HEK293 (cell line): ENCODE data around the gene LY6G6F.

ENCODE experiments used
- CTCF ChIA-PET: fragments of 350-600 bp; formaldehyde crosslinking; extraction: SDS; loops from one replicate; lab custom pipeline; 2021; ENCODE audit warnings: antibody characterized with exemption; lab: Yijun Ruan, JAX
- POLR2A ChIA-PET: fragments of 300-600 bp; formaldehyde crosslinking; extraction: SDS; loops from one replicate; lab custom pipeline; 2020; ENCODE audit warnings: antibody characterized with exemption, inconsistent platforms; lab: Yijun Ruan, JAX
- H3K27ac ChIP-seq: fragments of 200-500 bp; sonication (Bioruptor generic); 2 replicates; pipeline ENCODE4 v1.5.1; 2014; ENCODE audit warnings: low read depth, low read length, control low read depth, inconsistent platforms; ENCODE audit errors: extremely low read depth
- H3K36me3 ChIP-seq, 2 experiments: fragments of 200-500 bp in 1 of 2; sonication (Bioruptor generic) in 1 of 2; 1 replicate in 1 of 2; 2 replicates in 1 of 2; pipeline ENCODE4 v1.5.1; 2014 to 2017; ENCODE audit warnings: inconsistent platforms in 2 of 2, low read length in 2 of 2; ENCODE audit not compliant: control insufficient read depth in 2 of 2, insufficient read depth in 1 of 2
- H3K4me1 ChIP-seq: fragments of 200-500 bp; sonication (Bioruptor generic); 2 replicates; pipeline ENCODE4 v1.5.1; 2014; ENCODE audit warnings: mild to moderate bottlenecking, low read length, inconsistent platforms; ENCODE audit not compliant: control insufficient read depth, insufficient read depth
- H3K4me3 ChIP-seq: 2 replicates; pipeline ENCODE4 v1.5.1; 2011; ENCODE audit warnings: low read depth, mild to moderate bottlenecking, control low read depth, low read length, moderate library complexity
- H3K9me3 ChIP-seq: fragments of 200-500 bp; sonication (Bioruptor generic); 2 replicates; pipeline ENCODE4 v1.5.1; 2014; ENCODE audit warnings: low read depth, low read length, inconsistent platforms; ENCODE audit not compliant: control insufficient read depth, insufficient read depth
- GLI4 ChIP-seq: fragments of 450-650 bp; formaldehyde crosslinking; IDR thresholded peaks from 2 replicates; pipeline ENCODE4 v1.5.1; 2016; ENCODE audit warnings: missing biosample characterization, missing genetic modification characterization
- KLF10 ChIP-seq: fragments of 450-650 bp; IDR thresholded peaks from 2 replicates; pipeline ENCODE4 v1.5.1; 2018; ENCODE audit warnings: missing biosample characterization, mild to moderate bottlenecking, missing genetic modification characterization
- KLF17 ChIP-seq: fragments of 450-650 bp; formaldehyde crosslinking; IDR thresholded peaks from 2 replicates; pipeline ENCODE4 v1.5.1; 2016; ENCODE audit warnings: missing biosample characterization, missing genetic modification characterization
- KLF7 ChIP-seq: fragments of 450-650 bp; formaldehyde crosslinking; IDR thresholded peaks from 2 replicates; pipeline ENCODE4 v1.5.1; 2016; ENCODE audit warnings: missing biosample characterization, missing genetic modification characterization, borderline replicate concordance
- PRDM1 ChIP-seq: fragments of 450-650 bp; formaldehyde crosslinking; IDR thresholded peaks from 2 replicates; pipeline ENCODE4; 2016; ENCODE audit warnings: missing biosample characterization, missing genetic modification characterization
- SCRT2 ChIP-seq: fragments of 450-650 bp; formaldehyde crosslinking; IDR thresholded peaks from 2 replicates; pipeline ENCODE4 v1.5.1; 2016; ENCODE audit warnings: missing biosample characterization, missing genetic modification characterization
- SP7 ChIP-seq: fragments of 450-650 bp; formaldehyde crosslinking; IDR thresholded peaks from 2 replicates; pipeline ENCODE4 v1.5.1; 2016; ENCODE audit warnings: missing biosample characterization, missing genetic modification characterization
- ZBTB26 ChIP-seq: fragments of 450-650 bp; formaldehyde crosslinking; optimal IDR thresholded peaks from 2 replicates; pipeline ENCODE3; 2016; ENCODE audit warnings: missing biosample characterization, mild to moderate bottlenecking, missing genetic modification characterization
- ZBTB6 ChIP-seq: fragments of 450-650 bp; formaldehyde crosslinking; IDR thresholded peaks from 2 replicates; pipeline ENCODE4 v1.5.1; 2017; ENCODE audit warnings: missing biosample characterization, missing genetic modification characterization
- ZNF138 ChIP-seq: fragments of 450-650 bp; formaldehyde crosslinking; IDR thresholded peaks from 2 replicates; pipeline ENCODE4 v1.5.1; 2016; ENCODE audit warnings: missing biosample characterization, missing genetic modification characterization, borderline replicate concordance
- ZNF174 ChIP-seq: fragments of 450-650 bp; formaldehyde crosslinking; IDR thresholded peaks from 2 replicates; pipeline ENCODE4 v1.5.0; 2017; ENCODE audit warnings: missing biosample characterization, mild to moderate bottlenecking, missing genetic modification characterization
- ZNF184 ChIP-seq: fragments of 450-650 bp; IDR thresholded peaks from 2 replicates; pipeline ENCODE4 v1.5.1; 2018; ENCODE audit warnings: missing biosample characterization, mild to moderate bottlenecking, missing genetic modification characterization
- ZNF24 ChIP-seq: fragments of 450-650 bp; formaldehyde crosslinking; IDR thresholded peaks from 2 replicates; pipeline ENCODE4 v1.5.1; 2016; ENCODE audit warnings: missing biosample characterization, missing genetic modification characterization
- ZNF280C ChIP-seq: fragments of 450-650 bp; formaldehyde crosslinking; IDR thresholded peaks from 2 replicates; pipeline ENCODE4 v1.5.1; 2016; ENCODE audit warnings: missing biosample characterization, missing genetic modification characterization
- ZNF341 ChIP-seq: fragments of 450-650 bp; formaldehyde crosslinking; IDR thresholded peaks from 2 replicates; pipeline ENCODE4; 2016; ENCODE audit warnings: low read depth, missing biosample characterization, missing genetic modification characterization
- ZNF366 ChIP-seq: fragments of 450-650 bp; formaldehyde crosslinking; conservative IDR thresholded peaks from 2 replicates; pipeline ENCODE4 v1.5.1; 2016; ENCODE audit warnings: missing biosample characterization, missing genetic modification characterization
- ZNF37A ChIP-seq: fragments of 450-650 bp; IDR thresholded peaks from 2 replicates; pipeline ENCODE4 v1.5.1; 2018; ENCODE audit warnings: missing biosample characterization, missing genetic modification characterization
- ZNF449 ChIP-seq: fragments of 450-650 bp; formaldehyde crosslinking; IDR thresholded peaks from 2 replicates; pipeline ENCODE4 v1.5.1; 2017; ENCODE audit warnings: missing biosample characterization, mild to moderate bottlenecking, missing genetic modification characterization, moderate library complexity
- ZNF488 ChIP-seq: fragments of 450-650 bp; formaldehyde crosslinking; IDR thresholded peaks from 2 replicates; pipeline ENCODE4 v1.5.1; 2016; ENCODE audit warnings: missing biosample characterization, missing genetic modification characterization
- ZNF658 ChIP-seq: fragments of 450-650 bp; formaldehyde crosslinking; IDR thresholded peaks from 2 replicates; pipeline ENCODE4; 2016; ENCODE audit warnings: missing biosample characterization, missing genetic modification characterization
- ZNF843 ChIP-seq: fragments of 450-650 bp; formaldehyde crosslinking; IDR thresholded peaks from 2 replicates; pipeline ENCODE4 v1.5.1; 2016; ENCODE audit warnings: missing biosample characterization, missing genetic modification characterization
- ZSCAN16 ChIP-seq: fragments of 450-650 bp; formaldehyde crosslinking; IDR thresholded peaks from 2 replicates; pipeline ENCODE4 v1.5.1; 2016; ENCODE audit warnings: missing biosample characterization, missing genetic modification characterization

LY6G6F gene

GRCh38 chr6:31702405-31702818 is 4.3 kb upstream of the LY6G6F start:
- no peaks in the 10 kb centered on the region for H3K9me3 ChIP-seq
- peak overlapping the region; percentile 63 for H3K4me3 ChIP-seq
- ChIA-PET CTCF (interaction anchor here (0.7 to 1.2 kb wide), 4 partner anchors 8 to 129 kb away, joined by 3 to 4 read pairs (median 4); no protein-coding TSS in a partner anchor), POLR2A (interaction anchor here (0.5 to 2.8 kb wide), 22 partner anchors 9 to 1829 kb away, joined by 3 to 30 read pairs (median 8); partner anchors contain the start of genes ATP6V1G2, BAG6, C6orf47 and DDAH2)
- H3K27ac ChIP-seq, result peak overlapping the region; percentile 62
- H3K4me1 ChIP-seq, result no peaks in the 10 kb centered on the region
- peaks cover 4 to 13% of the 10 kb centered on the region in 2 experiments; a peak in 2 of 3 replicates for H3K36me3 ChIP-seq
- TF ChIP-seq PRDM1 (tag by site-specific recombination) (peak; percentile 3; the same call in 1 of the 2 replicates), ZNF449 (tag by site-specific recombination) (peak; percentile 17; the same call in 1 of the 2 replicates), ZNF341 (tag by site-specific recombination) (peak; percentile 21), KLF7 (tag by site-specific recombination) (no peak)

- CTCF ChIA-PET, result interaction anchor here (0.5 to 1.2 kb wide), 9 partner anchors 8 to 129 kb away, joined by 3 to 4 read pairs (median 3); no protein-coding TSS in a partner anchor
- TF ChIP-seq ZNF366 (tag by site-specific recombination) (no peak), SCRT2 (peak; percentile 85), ZSCAN16 (tag by site-specific recombination) (no peak), ZBTB6 (tag by site-specific recombination) (no peak), ZBTB26 (tag by site-specific recombination) (no peak), ZNF658 (tag by site-specific recombination) (no peak), ZNF138 (tag by site-specific recombination) (no peak), ZNF184 (tag by site-specific recombination) (no peak), KLF17 (tag by site-specific recombination) (peak; percentile 79), GLI4 (no peak), KLF10 (peak; percentile 80), ZNF24 (peak; percentile 55; the same call in 1 of the 2 replicates), ZNF843 (tag by site-specific recombination) (no peak), ZNF37A (tag by site-specific recombination) (no peak), ZNF488 (no peak), SP7 (tag by site-specific recombination) (peak; percentile 75), ZNF174 (no peak), ZNF280C (tag by site-specific recombination) (no peak)
Observed at GRCh38 chr6:31702819-31703716, 3.6 kb upstream of the LY6G6F start, which contains the start of gene ABHD16A. Gene ABHD16A, minus strand, starts transcription at chr6:31703324. Its CDS starts 43 bp downstream, at chr6:31703281.

More at GRCh38 chr6:31702819-31703716, 3.6 kb upstream of the LY6G6F start, which contains the start of gene ABHD16A:
- H3K9me3 ChIP-seq, result no peaks in the 10 kb centered on the region
- no peaks in the 10 kb centered on the region for H3K4me1 ChIP-seq
- peak within 1 kb of the TSS; percentile 63 for H3K4me3 ChIP-seq
- H3K27ac ChIP-seq, result peak within 1 kb of the TSS; percentile 62
- POLR2A ChIA-PET, result interaction anchor here (0.6 to 2.8 kb wide), 34 partner anchors 9 to 1829 kb away, joined by 3 to 30 read pairs (median 6); partner anchors contain the start of genes ATP6V1G2, BAG6, C6orf47 and CLIC1
- peaks cover 4 to 8% of the 10 kb centered on the region in 2 experiments; a peak in 2 of 3 replicates for H3K36me3 ChIP-seq
